Bone marrow (tissue), 2 donors: ENCODE data around the gene ZRANB2.

ENCODE experiments used
- DNase-seq, 2 donors: peaks; one replicate each; lab custom pipeline; 2025; lab: John Stamatoyannopoulos, UW

Gene ZRANB2

DNA sequence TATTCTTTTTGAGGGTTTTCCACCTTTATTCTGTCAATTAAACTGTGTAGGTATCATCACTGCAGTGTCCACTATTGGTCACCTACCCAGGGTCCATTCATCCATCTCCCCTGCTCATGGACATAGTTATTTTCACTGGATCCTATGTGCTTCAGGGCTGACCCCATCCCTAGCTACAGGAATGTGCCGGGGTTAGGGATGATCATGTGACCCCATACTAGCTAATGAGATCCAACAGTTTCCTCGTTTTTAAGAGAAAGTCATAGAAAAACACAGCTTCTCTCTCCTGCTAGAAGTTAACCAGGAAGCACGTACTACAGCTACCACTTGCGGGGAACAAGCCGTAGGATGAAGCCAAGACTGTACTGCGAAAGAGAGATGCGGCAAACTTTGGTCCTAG, 52.8 kb downstream of the ZRANB2 start:
- no peak for DNase-seq

DNA sequence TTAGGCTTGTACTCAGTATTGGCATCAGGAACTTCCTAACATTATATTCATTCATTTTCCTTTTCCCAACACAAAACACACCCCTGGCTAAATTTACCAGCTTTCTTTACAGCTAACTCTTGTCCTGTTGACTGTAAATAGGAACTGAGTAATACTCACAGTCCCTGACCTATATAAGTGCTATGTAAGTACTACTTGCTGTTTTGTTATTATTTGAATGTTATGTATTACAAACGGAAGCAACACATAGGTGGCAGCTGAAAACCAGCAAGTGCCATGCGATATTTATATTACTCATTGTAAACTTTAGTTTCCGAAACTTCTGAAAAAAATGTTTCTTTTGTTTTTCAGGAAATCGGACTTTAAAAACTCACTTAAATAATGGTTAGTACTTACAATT, 54.7 kb downstream of the ZRANB2 start:
- DNase-seq, result no peak

DNA sequence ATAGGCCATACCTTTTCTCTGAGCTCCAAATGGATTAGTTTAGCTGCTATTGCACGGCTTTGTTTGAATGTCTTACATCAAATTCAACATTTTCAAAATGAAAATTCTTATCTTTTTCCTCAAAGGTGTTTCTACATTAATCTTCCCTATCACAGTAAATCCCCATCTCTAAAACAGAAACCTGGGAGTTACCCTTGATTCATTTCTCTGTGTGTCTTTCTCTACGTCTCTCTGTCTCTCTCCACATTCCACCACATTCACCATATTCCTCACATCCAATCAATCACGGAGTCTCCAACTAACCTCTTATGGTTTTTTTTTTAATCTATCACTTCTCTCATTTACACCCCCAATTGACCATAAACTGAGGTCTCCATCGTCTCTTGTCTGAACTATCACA, 57.3 kb downstream of the ZRANB2 start:
- DNase-seq, result no peak

GRCh38 chr1:71019233-71019969, 61.4 kb downstream of the ZRANB2 start:
- DNase-seq, result no peak

- no peak for DNase-seq
These were observed 62.0 kb downstream of the ZRANB2 start for GRCh38 chr1:71018791-71019190.

DNA sequence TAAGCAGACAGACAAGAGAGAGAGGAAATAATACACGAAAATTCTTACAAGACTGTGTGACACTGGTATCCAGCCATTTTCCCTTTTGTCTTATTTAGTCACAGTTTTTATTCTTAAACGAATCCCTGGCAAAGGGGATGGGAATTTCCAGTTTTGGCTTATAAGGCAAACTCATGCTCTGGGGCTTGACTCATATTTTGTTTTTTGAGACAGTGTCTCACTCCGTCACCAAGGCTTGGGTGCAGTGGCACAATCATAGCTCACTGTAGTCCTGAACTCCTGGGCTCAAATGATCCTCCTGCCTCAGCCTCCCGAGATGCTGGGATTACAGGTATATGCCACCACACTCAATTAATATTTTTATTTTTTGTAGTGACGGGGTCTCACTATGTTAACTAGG, 65.1 kb downstream of the ZRANB2 start:
- no peak for DNase-seq

- DNase-seq, result no peak
These were observed 66.7 kb downstream of the ZRANB2 start for GRCh38 chr1:71014178-71014579.
